Stimulated activated CD8-positive, alpha-beta memory T cell treated with anti-CD3 and anti-CD28 coated beads, Interleukin-12 subunit alpha, Interleukin-12 subunit beta, amount 100 ng/mL, for 4 hours (primary cell): ENCODE results near the gene CLDN18.

ENCODE experiments used
- DNase-seq: peaks from one replicate; pipeline ENCODE4 v3.0.0-alpha.2; 2020; ENCODE audit warnings: low read depth

Gene CLDN18

GRCh38 chr3:138009476-138010272, at the start of gene CLDN18:
TSS of gene CLDN18 (plus strand) at chr3:138010165. CDS start at chr3:138010226, 61 bp downstream.
- DNase-seq, result no peak

GRCh38 chr3:137962251-137962650, 47.7 kb upstream of the CLDN18 start:
- DNase-seq, result no peak

GRCh38 chr3:137963463-137963862, 46.5 kb upstream of the CLDN18 start:
- DNase-seq, result no peak

GRCh38 chr3:137970914-137971831, 38.8 kb upstream of the CLDN18 start:
- no peak for DNase-seq

- no peak for DNase-seq
Measured at GRCh38 chr3:137972396-137972795, 37.6 kb upstream of the CLDN18 start.

- no peak for DNase-seq
Measured at GRCh38 chr3:137978328-137978727, 31.6 kb upstream of the CLDN18 start.

GRCh38 chr3:137987723-137988122, 22.2 kb upstream of the CLDN18 start:
- no peak for DNase-seq

- DNase-seq, result no peak
Measured at GRCh38 chr3:137988152-137988551, 21.8 kb upstream of the CLDN18 start.

GRCh38 chr3:137988982-137989381, 21.0 kb upstream of the CLDN18 start:
- no peak for DNase-seq

GRCh38 chr3:137990427-137990826, 19.5 kb upstream of the CLDN18 start:
- DNase-seq, result no peak

- no peak for DNase-seq
Measured at GRCh38 chr3:137992592-137992991, 17.4 kb upstream of the CLDN18 start.

- DNase-seq, result no peak
Measured at GRCh38 chr3:137998121-137999042, 11.6 kb upstream of the CLDN18 start.

GRCh38 chr3:138003069-138003468, 6.9 kb upstream of the CLDN18 start:
- no peak for DNase-seq

- DNase-seq, result no peak
Measured at GRCh38 chr3:138005627-138006026, 4.3 kb upstream of the CLDN18 start.

GRCh38 chr3:138007898-138008297, 2.1 kb upstream of the CLDN18 start:
- DNase-seq, result no peak

GRCh38 chr3:138010273-138010590, 267 bp downstream of the CLDN18 start:
- DNase-seq, result no peak

- DNase-seq, result no peak
Measured at GRCh38 chr3:138011722-138012121, 1.8 kb downstream of the CLDN18 start.

GRCh38 chr3:138012526-138012925, 2.6 kb downstream of the CLDN18 start:
- DNase-seq, result no peak

- no peak for DNase-seq
Measured at GRCh38 chr3:138016065-138016464, 6.1 kb downstream of the CLDN18 start.

- no peak for DNase-seq
Measured at GRCh38 chr3:138019281-138020069, 9.5 kb downstream of the CLDN18 start.

GRCh38 chr3:138023754-138024153, 13.8 kb downstream of the CLDN18 start:
- no peak for DNase-seq
